ENCODE data around the gene PPP1R15B. TPM values are rescaled to one million over a fixed set of nuclear protein-coding genes. Genes with fewer than 3 reads are reported as not detected.

PPP1R15B gene
- 10 to 100 TPM; 59.5 to 59.9 TPM for total RNA-seq

DNA sequence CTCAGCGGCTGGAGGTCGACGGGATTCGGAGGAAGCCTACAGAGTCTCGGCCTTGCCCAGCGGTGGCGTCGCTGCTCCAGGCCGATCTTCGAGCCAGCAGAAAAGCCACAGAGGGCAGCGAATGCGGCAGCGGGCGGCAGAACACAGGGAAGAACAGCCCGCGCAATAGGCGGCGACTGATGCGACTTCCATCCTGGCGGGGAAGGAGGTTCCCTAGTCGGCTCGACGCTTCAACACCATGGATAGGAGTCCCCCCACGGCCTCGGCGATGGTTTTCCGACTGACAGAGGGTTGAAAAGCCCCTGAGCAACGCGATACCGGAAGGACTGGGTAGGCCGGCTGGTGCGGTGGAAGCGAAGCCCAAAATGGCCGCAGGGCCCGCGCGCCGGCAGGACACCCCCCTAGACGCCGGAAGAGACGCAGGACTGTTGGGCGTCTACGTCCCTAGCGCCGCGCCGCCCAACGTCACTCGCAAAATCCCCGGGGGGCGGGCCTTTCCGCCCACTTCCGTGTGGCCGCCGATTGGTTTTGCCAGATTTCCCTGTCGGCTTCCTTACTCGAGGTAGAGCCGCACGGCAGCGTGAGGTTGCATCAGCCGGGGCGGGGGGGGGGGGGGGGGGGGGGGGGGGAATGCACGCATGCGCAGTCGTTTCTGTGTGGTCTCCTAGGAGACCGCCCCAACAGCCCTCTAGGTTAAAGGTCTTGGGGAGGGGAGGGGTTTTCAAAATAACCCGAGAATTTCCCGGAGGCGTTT lies at the start of gene PPP1R15B:
TSS of gene PPP1R15B (minus strand) at position 367 of the 754 bp plus-strand sequence. CDS start 406 bp downstream, outside the sequence.

DNA sequence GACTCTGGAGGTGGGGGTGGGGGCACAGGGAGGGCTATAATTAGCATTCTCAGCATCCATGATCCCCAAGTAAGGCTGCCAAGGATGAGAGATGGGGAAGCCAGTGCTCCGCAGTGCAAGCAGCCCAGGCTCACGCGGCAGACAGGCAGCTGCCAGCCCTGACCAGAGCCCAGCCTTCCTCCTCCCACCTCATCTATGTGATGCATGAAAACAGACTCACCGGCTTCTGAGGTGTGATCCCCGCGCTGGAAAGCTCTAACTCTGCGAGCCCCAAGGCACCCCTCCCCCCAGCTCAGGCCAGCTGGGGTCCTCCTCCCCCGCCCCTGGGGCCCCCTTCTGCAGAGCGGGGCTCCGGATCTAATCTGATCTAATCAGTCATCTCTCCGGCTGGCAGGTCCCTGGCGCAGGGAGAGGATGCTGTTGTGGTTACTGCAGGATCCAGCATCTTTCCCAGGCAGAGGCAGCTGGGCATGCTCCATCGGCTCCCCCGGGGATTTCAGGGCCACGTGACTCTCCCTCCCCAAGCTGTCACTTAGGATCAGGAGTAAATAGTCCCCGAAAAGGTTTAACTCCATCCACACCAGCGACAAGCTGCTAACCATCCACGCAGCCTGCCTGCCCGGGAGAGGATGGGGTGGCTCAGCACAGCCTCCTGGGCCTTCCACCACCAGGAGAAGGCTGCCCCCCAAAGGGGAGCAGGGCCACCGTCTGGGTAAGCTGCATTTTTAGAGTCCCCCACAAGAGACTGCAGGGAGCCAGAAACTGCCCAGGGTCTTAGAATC lies 52.0 kb downstream of the PPP1R15B start, which contains the start of gene PLEKHA6:
TSS of gene PLEKHA6 (minus strand) at position 456 of the 782 bp plus-strand sequence. CDS start 86,202 bp downstream, outside the sequence.

Other genes starting within 250 kb of the PPP1R15B start
- not detected for gene REN, start 245.5 kb downstream of the PPP1R15B start, total RNA-seq
- not detected for gene KISS1, start 215.3 kb downstream of the PPP1R15B start, total RNA-seq
- gene GOLT1A, start 197.8 kb downstream of the PPP1R15B start, total RNA-seq = not detected
- gene PLEKHA6, start 51.9 kb downstream of the PPP1R15B start, total RNA-seq = under 1 TPM in 1 of 2 experiments, not detected in 1; 0.03 TPM
- 10 to 100 TPM; 39.8 to 40.2 TPM for gene PIK3C2B, start 83.0 kb upstream of the PPP1R15B start, total RNA-seq
- gene MDM4, start 104.6 kb upstream of the PPP1R15B start, total RNA-seq = 100 to 1,000 TPM; 103 to 106 TPM

All from activated naive CD4-positive, alpha-beta T cell treated with anti-CD3 and anti-CD28 coated beads, Interleukin-2, amount 10 ng/mL, durations not matched to agents 5 hours and 36 hours (primary cell).